Erythroblast (primary cell): ENCODE measurements around the gene IQGAP1.
"Not testable (repeated sequence)": the region's sequence is repeated elsewhere in the genome, so short reads cannot be mapped to it uniquely, and the experiment has no call there.

Experiments
- DNase-seq, 2 experiments: peaks; one replicate each; lab custom pipeline; 2025; lab: John Stamatoyannopoulos, UW
- GATA1 ChIP-seq: IDR thresholded peaks from 2 replicates; pipeline ENCODE4 v1.6.1; 2011; ENCODE audit warnings: low read depth, mild to moderate bottlenecking, control low read depth, low read length, moderate library complexity
- POLR2A ChIP-seq: IDR thresholded peaks from 2 replicates; pipeline ENCODE4 v1.6.1; 2011; ENCODE audit warnings: mild to moderate bottlenecking, low read length

The IQGAP1 gene, protein sequence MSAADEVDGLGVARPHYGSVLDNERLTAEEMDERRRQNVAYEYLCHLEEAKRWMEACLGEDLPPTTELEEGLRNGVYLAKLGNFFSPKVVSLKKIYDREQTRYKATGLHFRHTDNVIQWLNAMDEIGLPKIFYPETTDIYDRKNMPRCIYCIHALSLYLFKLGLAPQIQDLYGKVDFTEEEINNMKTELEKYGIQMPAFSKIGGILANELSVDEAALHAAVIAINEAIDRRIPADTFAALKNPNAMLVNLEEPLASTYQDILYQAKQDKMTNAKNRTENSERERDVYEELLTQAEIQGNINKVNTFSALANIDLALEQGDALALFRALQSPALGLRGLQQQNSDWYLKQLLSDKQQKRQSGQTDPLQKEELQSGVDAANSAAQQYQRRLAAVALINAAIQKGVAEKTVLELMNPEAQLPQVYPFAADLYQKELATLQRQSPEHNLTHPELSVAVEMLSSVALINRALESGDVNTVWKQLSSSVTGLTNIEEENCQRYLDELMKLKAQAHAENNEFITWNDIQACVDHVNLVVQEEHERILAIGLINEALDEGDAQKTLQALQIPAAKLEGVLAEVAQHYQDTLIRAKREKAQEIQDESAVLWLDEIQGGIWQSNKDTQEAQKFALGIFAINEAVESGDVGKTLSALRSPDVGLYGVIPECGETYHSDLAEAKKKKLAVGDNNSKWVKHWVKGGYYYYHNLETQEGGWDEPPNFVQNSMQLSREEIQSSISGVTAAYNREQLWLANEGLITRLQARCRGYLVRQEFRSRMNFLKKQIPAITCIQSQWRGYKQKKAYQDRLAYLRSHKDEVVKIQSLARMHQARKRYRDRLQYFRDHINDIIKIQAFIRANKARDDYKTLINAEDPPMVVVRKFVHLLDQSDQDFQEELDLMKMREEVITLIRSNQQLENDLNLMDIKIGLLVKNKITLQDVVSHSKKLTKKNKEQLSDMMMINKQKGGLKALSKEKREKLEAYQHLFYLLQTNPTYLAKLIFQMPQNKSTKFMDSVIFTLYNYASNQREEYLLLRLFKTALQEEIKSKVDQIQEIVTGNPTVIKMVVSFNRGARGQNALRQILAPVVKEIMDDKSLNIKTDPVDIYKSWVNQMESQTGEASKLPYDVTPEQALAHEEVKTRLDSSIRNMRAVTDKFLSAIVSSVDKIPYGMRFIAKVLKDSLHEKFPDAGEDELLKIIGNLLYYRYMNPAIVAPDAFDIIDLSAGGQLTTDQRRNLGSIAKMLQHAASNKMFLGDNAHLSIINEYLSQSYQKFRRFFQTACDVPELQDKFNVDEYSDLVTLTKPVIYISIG (N-terminal part only)

DNA sequence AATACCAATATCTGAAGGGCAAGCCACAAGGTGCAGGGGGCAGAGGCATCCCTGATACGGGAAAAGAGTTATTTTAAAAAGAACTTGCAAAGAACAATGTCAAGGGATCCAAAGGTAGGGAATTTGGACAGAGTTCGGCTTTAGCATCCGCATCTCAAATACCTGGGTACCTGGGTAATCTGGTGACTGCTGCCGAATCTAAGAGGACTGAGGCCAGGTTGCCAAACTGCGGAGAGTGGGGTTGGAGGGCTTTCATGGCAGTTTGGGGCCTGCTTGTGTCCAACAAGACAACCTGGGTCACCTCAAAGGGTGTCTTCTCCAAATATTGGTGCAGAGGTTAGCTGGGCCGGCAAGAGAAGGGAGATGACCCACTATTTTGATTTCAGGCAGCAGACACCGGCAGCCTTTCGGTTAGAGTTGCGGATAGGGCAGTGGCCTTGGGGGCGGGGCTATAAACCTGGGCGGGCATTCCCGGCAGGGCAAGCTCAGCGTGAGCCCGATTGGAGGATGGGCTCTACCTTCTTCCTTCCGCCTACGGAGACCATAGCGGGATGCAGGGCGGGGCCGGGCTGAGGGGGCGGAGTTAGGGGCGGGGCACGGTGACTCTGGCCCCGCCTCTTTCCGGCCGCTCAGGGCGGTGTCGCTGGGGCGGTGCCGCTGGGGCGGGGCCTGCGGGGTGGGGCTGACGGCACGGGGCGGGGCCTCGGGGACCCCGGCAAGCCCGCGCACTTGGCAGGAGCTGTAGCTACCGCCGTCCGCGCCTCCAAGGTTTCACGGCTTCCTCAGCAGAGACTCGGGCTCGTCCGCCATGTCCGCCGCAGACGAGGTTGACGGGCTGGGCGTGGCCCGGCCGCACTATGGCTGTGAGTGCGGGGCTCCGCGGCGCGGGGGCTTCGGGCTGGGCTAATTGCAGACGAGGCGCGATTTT, at the start of gene IQGAP1:
TSS of gene IQGAP1 (plus strand) at position 709 of the 928 bp plus-strand sequence. CDS start at position 809, 100 bp downstream.
- TF ChIP-seq GATA1, result no peak
- no peak for TF ChIP-seq POLR2A
- peak; percentile 94 to 95 for DNase-seq

DNA sequence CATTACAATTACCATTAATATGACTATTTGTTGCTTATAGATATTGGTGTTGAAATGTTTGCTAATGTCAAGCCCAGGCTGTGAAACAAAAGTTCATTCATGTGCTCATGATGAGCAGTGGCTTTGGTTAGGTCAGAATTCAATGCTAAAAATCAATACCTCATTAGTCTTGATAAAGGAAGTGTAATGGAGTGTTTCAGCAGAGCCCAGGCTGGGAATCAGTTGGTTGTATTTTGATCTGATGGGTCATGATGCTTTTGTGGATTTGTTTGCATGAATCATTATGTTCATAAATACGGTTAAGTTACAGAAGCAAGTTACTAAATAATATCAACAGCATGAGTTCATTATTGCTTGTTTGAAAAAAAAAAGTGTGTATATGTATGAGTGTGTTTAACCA, 49.5 kb upstream of the IQGAP1 start:
- TF ChIP-seq POLR2A (no peak), GATA1 (no peak)
- DNase-seq, result no peak

DNA sequence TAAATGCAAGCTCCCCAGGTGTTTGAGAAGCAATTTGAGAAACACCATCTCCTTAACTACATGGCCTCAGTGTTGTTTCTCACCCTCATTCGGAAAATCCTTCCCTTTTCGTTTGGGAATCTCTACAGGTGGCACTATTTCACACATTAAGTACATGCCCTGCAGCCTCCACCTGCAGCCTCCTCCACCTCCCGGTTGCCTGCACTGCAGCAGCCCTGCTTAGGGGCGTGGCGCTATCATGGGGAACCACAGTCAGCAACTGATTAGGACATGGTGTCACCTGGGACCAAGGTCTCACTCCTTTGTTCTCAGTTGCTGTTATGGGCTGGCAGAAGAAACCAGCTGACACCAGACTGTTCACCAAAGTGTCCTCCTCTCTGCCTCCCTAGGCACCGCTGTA, 47.7 kb upstream of the IQGAP1 start:
- DNase-seq, result no peak
- TF ChIP-seq POLR2A (no peak), GATA1 (no peak)

DNA sequence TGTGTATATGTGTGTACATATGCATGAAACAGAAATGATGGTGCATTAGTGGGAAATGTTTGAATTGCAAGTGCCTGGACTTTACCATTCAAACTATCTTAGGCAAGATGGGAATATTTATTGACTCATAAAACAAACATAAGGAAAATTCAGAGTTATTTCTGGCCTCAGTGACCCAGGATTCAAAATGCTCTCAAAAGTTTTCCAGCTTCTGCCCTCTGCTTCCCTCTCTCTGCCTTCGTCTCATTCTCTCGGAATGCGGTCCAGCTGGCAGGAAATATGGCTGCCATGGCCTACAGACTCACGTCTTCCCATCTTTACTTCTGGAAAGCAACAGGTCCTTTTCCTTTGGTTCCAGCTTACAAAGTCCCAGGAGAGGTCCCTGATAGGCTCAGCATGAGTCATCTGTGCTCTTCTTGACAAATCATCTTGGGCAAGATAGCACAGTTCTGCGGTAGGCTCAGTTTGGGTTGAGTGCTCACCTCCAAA, 44.7 kb upstream of the IQGAP1 start:
- TF ChIP-seq GATA1 (no peak), POLR2A (no peak)
- no peak for DNase-seq

DNA sequence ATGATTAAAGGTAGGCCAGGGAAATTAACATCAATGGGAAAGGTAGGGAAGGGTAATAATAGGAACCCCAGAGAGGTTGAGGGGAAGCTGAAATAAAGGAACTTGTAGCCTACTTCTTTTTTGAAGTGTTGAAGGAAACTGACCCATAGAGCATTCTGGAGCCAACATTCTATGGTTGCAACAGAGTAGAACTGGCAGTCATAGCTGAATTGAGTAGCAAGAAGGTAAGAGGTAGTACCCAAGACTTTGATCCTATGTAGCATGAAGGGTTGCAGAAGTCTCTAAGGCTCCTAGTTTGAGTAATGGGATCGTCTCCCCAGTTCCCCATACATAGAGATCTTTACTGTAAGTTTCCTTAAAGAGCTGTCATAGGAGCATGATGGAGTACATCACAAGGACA, 43.4 kb upstream of the IQGAP1 start:
- no peak for DNase-seq
- no peak for TF ChIP-seq GATA1
- no peak for TF ChIP-seq POLR2A

DNA sequence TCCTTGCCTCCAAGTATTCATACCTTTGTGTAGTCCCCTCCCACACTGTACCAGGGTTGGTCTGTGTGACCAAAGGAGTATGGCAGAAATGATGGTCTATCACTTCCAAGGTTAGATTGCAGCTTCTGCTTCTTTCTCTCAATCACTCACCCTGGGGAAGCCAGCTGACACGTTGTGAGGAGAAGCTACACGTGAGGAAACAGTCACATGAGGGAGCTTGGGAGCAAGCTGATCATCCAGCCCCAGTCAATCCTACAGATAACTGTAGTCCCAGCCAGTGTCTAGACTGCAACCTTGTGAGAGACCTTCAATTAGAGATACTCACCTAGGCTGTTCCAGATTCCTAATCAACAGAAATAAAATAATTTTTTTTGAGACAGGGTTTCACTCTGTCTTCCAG, 42.2 kb upstream of the IQGAP1 start:
- no peak for DNase-seq
- TF ChIP-seq POLR2A, result no peak
- no peak for TF ChIP-seq GATA1

DNA sequence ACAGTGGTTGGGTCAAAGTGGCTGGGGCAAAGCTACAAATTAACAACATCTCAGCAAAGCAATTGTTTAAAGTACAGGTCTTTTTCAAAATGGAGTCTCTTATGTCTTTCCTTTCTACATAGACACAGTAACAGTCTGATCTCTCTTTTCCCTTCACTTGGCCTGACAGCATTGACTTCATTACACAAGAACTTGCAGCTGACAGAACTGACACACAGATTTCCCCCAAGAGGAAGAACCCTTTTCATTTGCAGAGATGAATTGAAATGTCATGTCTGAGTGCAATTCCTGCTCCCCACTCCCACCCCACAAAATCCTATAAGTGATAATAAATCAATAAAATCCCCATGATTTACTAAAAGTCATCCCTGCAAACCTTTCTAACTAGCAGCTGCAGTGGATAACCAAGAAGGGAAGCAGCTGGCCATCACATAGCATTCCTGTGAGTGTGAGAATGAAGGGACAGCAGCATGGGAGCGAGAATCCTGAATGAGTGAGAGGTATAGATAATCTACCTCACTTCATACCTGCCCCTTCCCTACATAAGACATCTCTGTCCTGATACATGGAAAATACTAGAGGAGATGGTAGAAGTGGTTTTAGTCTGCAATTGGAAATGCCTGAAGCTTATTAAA, 40.5 kb upstream of the IQGAP1 start:
- DNase-seq, result not testable (repeated sequence)

DNA sequence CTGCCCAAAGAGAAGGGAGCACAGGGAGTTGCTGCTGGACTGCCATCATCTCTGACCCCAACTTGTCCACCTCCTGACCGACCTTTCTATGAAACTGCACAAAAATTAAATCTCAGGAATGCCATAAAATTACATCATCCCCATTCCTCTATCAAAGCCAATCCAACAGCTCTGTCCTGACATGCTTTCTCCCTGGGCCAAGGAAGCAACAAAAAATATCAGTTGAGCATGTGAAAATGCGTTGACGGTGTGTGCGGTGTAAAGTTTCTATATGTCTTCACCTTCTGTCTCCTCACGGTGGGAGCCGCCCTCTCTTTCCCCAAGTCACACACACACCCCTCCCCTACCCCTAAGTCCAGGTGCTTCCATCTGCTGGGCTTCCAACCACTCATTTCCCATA, 39.6 kb upstream of the IQGAP1 start:
- no peak for DNase-seq
- TF ChIP-seq POLR2A (no peak), GATA1 (no peak)

DNA sequence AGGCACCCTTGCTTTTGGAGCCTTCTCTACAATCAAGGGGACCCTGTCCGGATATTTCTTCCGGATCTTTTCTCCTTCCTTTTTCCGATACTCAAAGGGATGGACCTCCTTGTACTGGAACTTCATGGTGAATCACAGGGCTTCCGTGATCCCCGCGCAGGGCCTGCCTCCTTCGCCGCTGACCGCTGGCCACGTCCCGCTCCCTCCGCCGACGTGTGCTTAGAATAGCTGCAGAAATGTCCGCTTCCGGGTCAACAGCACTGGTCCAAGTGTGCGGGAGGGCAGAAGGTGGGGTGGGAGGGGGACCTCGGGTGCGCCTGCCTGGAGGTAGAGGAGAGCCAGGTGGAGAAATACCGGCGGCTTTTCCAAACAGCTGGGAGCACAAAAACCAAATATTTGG, 39.0 kb upstream of the IQGAP1 start:
- TF ChIP-seq GATA1 (no peak), POLR2A (no peak)
- no peak for DNase-seq

DNA sequence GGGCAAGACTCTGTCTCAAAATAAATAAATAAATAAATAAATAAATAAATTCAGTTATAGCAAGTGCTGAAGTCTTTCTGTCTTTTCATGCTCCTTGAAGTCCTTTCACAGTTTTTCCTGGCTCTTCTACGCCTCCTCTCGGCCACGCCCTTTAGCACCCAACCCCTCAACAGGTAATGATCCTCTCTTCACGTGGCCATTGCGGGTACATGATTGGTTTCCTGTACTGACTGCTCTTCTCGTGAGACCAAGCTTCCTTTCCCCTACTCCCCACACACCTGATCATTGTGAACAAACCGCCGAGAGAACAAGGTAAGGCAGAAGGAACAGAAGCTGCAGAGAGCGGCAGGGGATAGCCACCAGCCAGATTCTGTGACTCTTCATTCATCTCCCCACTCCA, 38.2 kb upstream of the IQGAP1 start:
- TF ChIP-seq POLR2A, result no peak
- DNase-seq, result no peak

DNA sequence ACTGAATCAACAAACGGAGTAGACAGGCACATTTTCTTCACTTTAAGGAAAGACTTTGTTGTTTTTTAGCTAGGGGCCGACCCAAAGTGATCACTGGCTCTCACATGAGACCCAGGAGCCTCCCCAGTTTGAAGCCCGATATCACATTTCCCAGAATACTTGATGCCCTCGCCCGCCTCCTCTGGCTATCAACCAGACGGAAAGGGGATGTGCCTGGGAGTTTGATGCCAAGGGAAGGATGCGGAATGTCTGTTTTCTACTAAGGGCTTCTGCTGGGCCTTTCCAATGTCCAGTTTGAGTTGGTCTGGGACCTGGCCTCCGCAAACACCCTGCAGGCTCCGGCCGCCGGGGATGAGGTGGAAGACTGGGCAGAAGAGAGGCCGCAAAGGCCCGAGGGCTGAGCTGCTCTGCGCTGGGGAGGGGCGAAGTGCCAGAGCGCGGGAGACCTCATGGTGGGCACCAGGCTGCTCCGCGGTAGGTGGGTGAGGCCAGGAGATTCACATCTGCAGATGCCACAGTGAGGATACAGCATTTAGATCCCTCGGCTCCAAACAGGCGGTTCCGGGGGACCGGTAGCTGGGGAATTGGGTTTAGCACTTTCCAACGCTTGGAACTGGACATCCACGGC, 36.4 kb upstream of the IQGAP1 start:
- no peak for TF ChIP-seq POLR2A
- TF ChIP-seq GATA1, result no peak
- no peak for DNase-seq
